ENCODE data around the gene EIF1B.

GRCh38 chr3:40264451-40264850, 45.1 kb upstream of the EIF1B start:
- TF ChIP-seq POLR2A (IDR thresholded peaks at IDR 0.05; ENCODE audit: extremely low read depth, insufficient read length) (no peak), CTCF (IDR thresholded peaks at IDR 0.05; ENCODE audit: low read depth, low read length) (no peak), MYC (IDR thresholded peaks at IDR 0.05; ENCODE audit: low read depth, low read length) (no peak)
- TF ChIP-seq, protein P1, sequence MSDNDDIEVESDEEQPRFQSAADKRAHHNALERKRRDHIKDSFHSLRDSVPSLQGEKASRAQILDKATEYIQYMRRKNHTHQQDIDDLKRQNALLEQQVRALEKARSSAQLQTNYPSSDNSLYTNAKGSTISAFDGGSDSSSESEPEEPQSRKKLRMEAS (IDR thresholded peaks at IDR 0.05; ENCODE audit: low read depth, low read length): no peak
